Heart right ventricle (tissue), 16 donors: Measurements from ENCODE around the gene FOXC2. TPM values are rescaled to one million over a fixed set of nuclear protein-coding genes. Genes with fewer than 3 reads are reported as not detected.

Experiments used
- ATAC-seq, 8 donors: fragments of 200-7000 bp; cut with Tn5 transposase; one replicate each; pipeline ENCODE4 v1.9.1; 2020; ENCODE audit warnings: mild to moderate bottlenecking in 8 of 8, moderate library complexity in 8 of 8, moderate number of reproducible peaks in 1 of 8
- DNase-seq, 2 donors: peaks; one replicate each; pipeline ENCODE4 v3.0.0-alpha.2; 2020
- H3K27ac ChIP-seq, 10 donors: fragments of 200-600 bp; sonication (generic) in 2 of 10; one replicate each; pipeline versions ENCODE4 v1.5.0 to v1.8.0; 2020 to 2022; ENCODE audit warnings: mild to moderate bottlenecking in 3 of 10
- H3K27me3 ChIP-seq, 7 donors: fragments of 200-600 bp; one replicate each; pipeline ENCODE4 v1.8.0; 2021 to 2022; ENCODE audit warnings: mild to moderate bottlenecking in 2 of 7
- H3K36me3 ChIP-seq, 9 donors: fragments of 200-600 bp; sonication (generic) in 1 of 9; one replicate each; pipeline versions ENCODE4 v1.5.0 to v1.8.0; 2020 to 2022; ENCODE audit warnings: mild to moderate bottlenecking in 2 of 9
- H3K4me1 ChIP-seq, 9 donors: fragments of 200-600 bp; sonication (generic) in 1 of 9; one replicate each; pipeline versions ENCODE4 v1.5.0 to v1.8.0; 2020 to 2022; ENCODE audit warnings: mild to moderate bottlenecking in 4 of 9
- H3K4me3 ChIP-seq, 10 donors: fragments of 200-600 bp; sonication (generic) in 2 of 10; one replicate each; pipeline versions ENCODE4 v1.5.0 to v1.8.0; 2020 to 2022; ENCODE audit warnings: mild to moderate bottlenecking in 7 of 10, moderate library complexity in 2 of 10
- H3K9me3 ChIP-seq, 11 donors: fragments of 200-600 bp in 10 of 11; sonication (generic) in 2 of 11; one replicate each; pipeline versions ENCODE4 v1.5.0 to v1.8.0; 2013 to 2022; ENCODE audit warnings: mild to moderate bottlenecking in 2 of 11, control low read depth in 1 of 11, moderate library complexity in 1 of 11
- WGBS, 2 donors: extraction: QIAGEN DNeasy Blood & Tissue Kit; methylation state at CpG; one replicate each; pipeline ENCODE4 v1.1.7; 2013; ENCODE audit warnings: inconsistent platforms in 1 of 2; 5-methylcytosine and 5-hydroxymethylcytosine counted together
- intact Hi-C, 10 donors: fragments of 100-400 bp; cut with DNase I; formaldehyde crosslinking; loops; one replicate each; pipeline versions ENCODE4 v1.11.1 to v1.14.2; 2022
- polyA plus RNA-seq, 2 donors: library from polyadenylated mRNA; stranded (reverse); fragments of 200-250 nt; gene quantifications; one replicate each; pipeline ENCODE4 v1.2.3, GENCODE V29; 2013
- total RNA-seq, 10 donors: library from RNA; stranded (reverse); fragmentation: NEBNext Ultra II Directional in 3 of 10; extraction: Animal tissue kit (Norgen Biotek cat#: 25700) in 3 of 10; gene quantifications; one replicate each; pipeline versions ENCODE4 v1.2.1 to v1.2.4, GENCODE V29; 2021 to 2023
- TF ChIP-seq, protein P1 (sequence below), 9 donors: fragments of 200-600 bp; sonication (generic) in 2 of 9; IDR thresholded peaks; one replicate each; pipeline versions ENCODE4 v1.5.0 to v1.8.0; 2021 to 2022; ENCODE audit warnings: antibody characterized with exemption in 9 of 9, mild to moderate bottlenecking in 5 of 9, moderate library complexity in 1 of 9
- donor health status: Arrhythmogenic right ventricular cardiomyopathy.
- donor health status: ischemic (EF 13 %, LVEDD 7.1; RV severe dilation, severe dysfunction).
- donor health status: healthy with polysubstance abuse.
- donor health status: DM: no; HTN: yes; CAD: no.
- donor health status: DM: no; HTN: no; CAD: no.
- donor health status: ischemic (EF 25% LVEDD 6.9; RV normal size, moderate dysfunction).
- donor health status: ischemic (EF 25% LVEDD 5.7; RV mildly dilated, moderate dysfunction).
- donor health status: healthy.
- donor health status: DM: yes; HTN: yes; CAD: no.
- donor health status: Ischemic cardiomyopathy.
- donor health status: ischemic (EF 35%, LVEDD 5.7; RV mildly dilated, moderate dysfunction).
- donor health status: nonischemic (EF 11% LVEDD 7.7; RV severe dilation, severe dysfunction).
- donor health status: DM: yes; HTN: yes; CAD: no.
- donor health status: PGD.
- donor health status: ischemic (EF 29% LVEDD 5.4; RV normal size, mild dysfunction).
- donor health status: nonischemic (EF 23%, LVEDD 6.1; RV moderate dilation, normal function).

The FOXC2 gene
- total and polyA plus RNA-seq, 12 donors = 0.66 to 2.2 (median 1.6) TPM

- 93 to 95% methylated on average over 17 of the region's 17 CpGs for WGBS, 2 donors
- H3K27ac ChIP-seq = no peak overlapping the region
- TF ChIP-seq, protein P1, sequence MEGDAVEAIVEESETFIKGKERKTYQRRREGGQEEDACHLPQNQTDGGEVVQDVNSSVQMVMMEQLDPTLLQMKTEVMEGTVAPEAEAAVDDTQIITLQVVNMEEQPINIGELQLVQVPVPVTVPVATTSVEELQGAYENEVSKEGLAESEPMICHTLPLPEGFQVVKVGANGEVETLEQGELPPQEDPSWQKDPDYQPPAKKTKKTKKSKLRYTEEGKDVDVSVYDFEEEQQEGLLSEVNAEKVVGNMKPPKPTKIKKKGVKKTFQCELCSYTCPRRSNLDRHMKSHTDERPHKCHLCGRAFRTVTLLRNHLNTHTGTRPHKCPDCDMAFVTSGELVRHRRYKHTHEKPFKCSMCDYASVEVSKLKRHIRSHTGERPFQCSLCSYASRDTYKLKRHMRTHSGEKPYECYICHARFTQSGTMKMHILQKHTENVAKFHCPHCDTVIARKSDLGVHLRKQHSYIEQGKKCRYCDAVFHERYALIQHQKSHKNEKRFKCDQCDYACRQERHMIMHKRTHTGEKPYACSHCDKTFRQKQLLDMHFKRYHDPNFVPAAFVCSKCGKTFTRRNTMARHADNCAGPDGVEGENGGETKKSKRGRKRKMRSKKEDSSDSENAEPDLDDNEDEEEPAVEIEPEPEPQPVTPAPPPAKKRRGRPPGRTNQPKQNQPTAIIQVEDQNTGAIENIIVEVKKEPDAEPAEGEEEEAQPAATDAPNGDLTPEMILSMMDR (IDR thresholded peaks at IDR 0.05) = no peak
- DNase-seq (no peak), ATAC-seq (no peak)
- H3K9me3 ChIP-seq = no peaks in the 10 kb centered on the region
- peaks cover 0 to 100% (median 37%) of the 10 kb centered on the region in 9 donors for H3K36me3 ChIP-seq
- H3K4me3 ChIP-seq = no peak overlapping the region
- H3K27me3 ChIP-seq = no peaks in the 10 kb centered on the region
- no peaks in the 10 kb centered on the region for H3K4me1 ChIP-seq
- intact Hi-C loops = no loop called here
These were observed 28.3 kb upstream of the FOXC2 start for GRCh38 chr16:86538196-86538780.

DNA sequence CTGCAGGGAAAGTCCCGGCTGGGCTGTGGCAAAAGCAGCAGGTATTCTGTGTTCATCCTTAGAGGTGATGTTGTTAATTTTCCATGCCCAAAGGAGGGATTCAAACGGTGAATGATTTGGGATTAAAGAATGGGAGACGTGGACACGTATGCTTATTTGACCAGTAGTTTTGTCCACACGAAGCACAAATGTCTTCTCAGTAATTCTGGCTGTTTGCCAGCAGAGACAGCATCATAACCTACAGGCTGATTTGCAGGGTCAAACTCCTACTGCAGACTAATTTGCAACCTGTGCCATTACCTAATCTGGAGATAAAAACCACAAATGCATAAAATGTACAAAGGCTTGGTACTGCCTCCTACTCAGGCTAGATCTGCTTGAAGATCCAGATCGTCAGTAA is 25.7 kb upstream of the FOXC2 start:
- no peak overlapping the region for H3K27ac ChIP-seq
- WGBS, 2 donors = 90 to 93% methylated on average over 6 of the region's 6 CpGs
- H3K36me3 ChIP-seq = peaks cover 0 to 100% (median 41%) of the 10 kb centered on the region in 9 donors

GRCh38 chr16:86541560-86541959 is 25.1 kb upstream of the FOXC2 start:
- 93 to 95% methylated on average over 11 of the region's 11 CpGs for WGBS, 2 donors
- TF ChIP-seq, protein P1 (IDR thresholded peaks at IDR 0.05) = no peak
- no peak overlapping the region for H3K27ac ChIP-seq
- H3K27me3 ChIP-seq = no peaks in the 10 kb centered on the region
- H3K9me3 ChIP-seq = no peaks in the 10 kb centered on the region
- H3K4me1 ChIP-seq = peaks cover 0 to 12% (median 0%) of the 10 kb centered on the region in 9 donors
- ATAC-seq (no peak), DNase-seq (no peak)
- no peak overlapping the region for H3K4me3 ChIP-seq
- intact Hi-C loops = no loop called here
- H3K36me3 ChIP-seq = peaks cover 0 to 100% (median 41%) of the 10 kb centered on the region in 9 donors

More for the DNA sequence above, 25.7 kb upstream of the FOXC2 start:
- intact Hi-C loops = no loop called here
- H3K9me3 ChIP-seq = no peaks in the 10 kb centered on the region
- ATAC-seq (no peak), DNase-seq (no peak)
- peaks cover 0 to 5% (median 0%) of the 10 kb centered on the region in 9 donors for H3K4me1 ChIP-seq
- TF ChIP-seq, protein P1 (IDR thresholded peaks at IDR 0.05) = no peak
- no peaks in the 10 kb centered on the region for H3K27me3 ChIP-seq
- H3K4me3 ChIP-seq = no peak overlapping the region

DNA sequence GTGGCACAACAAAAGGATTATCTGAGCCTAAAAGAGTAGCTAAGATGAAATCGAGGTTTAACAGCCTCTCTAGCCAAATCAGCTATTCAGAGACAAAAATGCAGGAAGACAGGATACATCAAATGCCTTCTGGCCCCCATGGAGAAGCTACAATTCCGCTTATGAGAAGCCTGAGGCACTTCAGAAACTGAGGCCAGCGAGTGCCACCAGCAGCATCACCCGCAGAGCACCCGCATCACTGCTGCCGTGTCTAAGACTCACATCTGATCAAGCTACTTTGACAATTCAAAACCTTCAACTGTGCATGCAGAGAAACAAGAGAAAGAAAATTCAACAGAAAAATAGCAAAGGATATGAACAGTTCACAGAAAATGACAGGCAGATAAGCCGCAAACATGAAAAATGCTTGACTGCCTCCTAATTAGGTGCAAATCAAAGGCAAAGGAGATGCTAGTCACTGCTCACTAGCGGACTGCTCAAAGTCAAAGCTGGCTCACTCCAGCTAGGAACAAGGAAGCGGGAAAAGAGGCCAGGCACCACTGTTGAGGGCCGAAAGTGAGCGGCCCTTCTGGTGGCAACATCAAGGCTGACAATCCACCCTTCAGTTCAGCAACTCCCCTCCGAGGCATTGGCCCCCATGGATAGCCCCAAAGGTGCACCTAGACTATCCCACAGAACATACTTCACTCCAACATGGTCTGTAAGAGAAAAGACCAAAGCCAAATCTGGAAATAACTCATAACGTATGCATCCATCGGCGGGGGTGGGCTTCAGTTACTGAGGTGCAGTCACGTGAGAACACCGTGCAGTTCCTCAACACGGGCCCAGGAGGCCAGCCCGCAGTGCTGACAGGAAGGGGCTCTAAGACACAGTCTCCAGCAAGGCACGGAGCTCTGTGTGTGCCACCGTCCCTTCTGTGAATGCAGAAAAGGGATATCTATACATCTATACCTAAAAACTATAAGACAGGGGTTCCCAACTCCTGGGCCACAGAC is 23.6 kb upstream of the FOXC2 start:
- DNase-seq (no peak), ATAC-seq (no peak)
- no peak overlapping the region for H3K4me3 ChIP-seq
- 93 to 94% methylated on average over 21 of the region's 21 CpGs for WGBS, 2 donors
- intact Hi-C loops = no loop called here
- H3K4me1 ChIP-seq = peaks cover 0 to 20% (median 5%) of the 10 kb centered on the region in 9 donors
- H3K36me3 ChIP-seq = peaks cover 0 to 100% (median 41%) of the 10 kb centered on the region in 9 donors
- H3K27ac ChIP-seq = no peak overlapping the region
- TF ChIP-seq, protein P1 (IDR thresholded peaks at IDR 0.05) = no peak
- no peaks in the 10 kb centered on the region for H3K27me3 ChIP-seq
- H3K9me3 ChIP-seq = no peaks in the 10 kb centered on the region
